Dermis microvascular lymphatic vessel endothelial cell (primary cell): ENCODE data around the gene CACNA2D3. TPM values are rescaled to one million over a fixed set of nuclear protein-coding genes. Genes with fewer than 3 reads are reported as not detected.

Source experiments
- DNase-seq, 2 donors: peaks; one replicate each; pipeline versions ENCODE4 v3.0.0 to v3.0.0-alpha.2; 2010; ENCODE audit warnings: low read depth in 2 of 2
- total RNA-seq: library from RNA; depleted of rRNA; stranded (reverse); fragments of >200 nt; gene quantifications from 2 replicates; pipeline ENCODE4 v1.2.1, GENCODE V29; 2014

The CACNA2D3 gene
- total RNA-seq, 1 donor from 2014 or later, result not detected

DNA sequence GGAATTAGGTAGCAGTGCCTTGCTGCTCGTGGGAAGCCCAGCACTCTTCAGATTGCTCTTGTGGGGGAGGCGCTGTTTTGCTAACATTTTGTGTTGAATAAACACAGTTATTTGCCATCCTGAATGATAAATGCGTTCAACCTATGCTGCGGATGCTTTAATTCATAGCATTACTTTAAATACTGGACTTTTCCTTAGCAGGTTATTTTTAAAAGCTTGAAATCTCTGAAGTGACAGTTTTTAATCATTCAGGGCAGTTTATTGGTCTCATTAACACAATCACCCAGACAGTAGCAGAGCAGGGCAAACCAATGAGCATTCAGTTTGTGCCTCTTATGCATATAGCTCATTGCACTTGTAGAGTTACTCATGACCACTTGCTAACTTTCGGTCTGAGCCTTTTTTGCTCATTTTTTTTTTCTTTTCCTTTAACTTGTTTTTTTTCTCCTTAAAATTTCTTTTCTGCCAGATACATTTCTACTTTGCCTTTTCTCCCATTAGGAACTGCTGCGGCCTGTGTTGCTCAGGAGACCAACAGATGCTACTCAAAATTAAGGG, 5.2 kb downstream of the CACNA2D3 start:
- DNase-seq, result no peak

DNA sequence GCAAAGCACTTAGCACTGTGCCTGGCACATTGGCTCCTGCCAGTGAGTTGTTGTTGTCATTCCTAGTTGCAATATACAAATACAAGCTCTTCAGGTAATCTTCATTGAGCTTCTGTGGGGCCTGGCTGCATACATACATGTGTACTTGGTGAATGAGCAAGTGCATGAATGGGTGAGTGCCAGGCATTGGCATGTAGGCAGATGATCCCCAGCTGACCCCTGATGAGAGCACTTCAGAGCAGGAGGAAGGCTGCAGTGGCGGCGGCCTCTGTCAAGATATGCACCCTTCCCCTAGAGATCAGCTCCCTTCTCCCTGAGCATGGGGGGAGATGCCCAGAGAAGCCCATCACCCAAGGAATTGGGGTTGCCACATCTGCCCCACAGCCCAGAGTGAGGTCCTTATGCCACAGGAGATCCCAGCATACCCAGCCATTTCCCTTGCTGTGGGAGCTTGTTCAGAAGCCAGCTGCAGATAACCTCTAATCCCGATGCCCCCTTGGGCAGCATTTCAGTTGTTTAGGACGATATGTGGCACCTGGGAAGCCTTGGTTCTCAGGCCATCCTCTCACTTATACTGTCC, 8.8 kb downstream of the CACNA2D3 start:
- DNase-seq, result no peak

DNA sequence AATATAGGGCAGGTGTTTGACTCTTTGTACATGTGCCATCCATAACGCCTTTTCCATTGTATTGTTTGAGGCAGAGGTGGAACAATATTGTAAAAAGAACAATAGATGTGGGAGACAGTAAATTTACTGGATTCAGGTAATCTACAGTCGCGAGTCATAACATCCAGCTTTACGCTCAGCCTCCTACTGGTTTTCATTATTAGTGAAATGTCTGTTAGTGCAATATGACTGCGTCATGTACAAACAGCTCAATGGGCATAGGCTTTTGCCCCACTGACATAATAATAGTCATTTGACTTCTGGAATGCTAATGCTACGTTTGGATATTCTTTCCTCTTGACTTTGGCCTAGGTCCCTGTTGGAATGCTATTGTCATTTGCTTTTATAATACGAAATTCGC, 9.5 kb downstream of the CACNA2D3 start:
- no peak for DNase-seq

DNA sequence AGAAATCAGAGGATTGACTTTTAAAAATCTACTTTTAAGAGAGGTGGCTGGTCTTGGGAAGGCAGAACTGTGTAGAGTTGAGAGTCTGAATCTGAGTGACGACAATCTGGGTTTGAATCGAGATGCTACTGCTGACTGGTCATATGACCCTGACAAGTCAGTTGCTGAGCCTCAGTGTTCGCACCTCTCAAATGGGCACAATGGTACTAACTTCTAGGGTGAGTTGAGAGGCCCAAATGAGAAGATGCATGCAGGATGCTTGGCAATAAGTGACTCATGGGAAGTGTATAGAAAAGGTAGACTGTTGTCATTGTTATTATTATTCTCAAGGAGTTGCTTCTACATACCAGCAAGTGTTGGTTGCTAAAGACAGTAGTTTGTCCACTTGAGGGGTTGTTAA, 10.3 kb downstream of the CACNA2D3 start:
- no peak for DNase-seq

DNA sequence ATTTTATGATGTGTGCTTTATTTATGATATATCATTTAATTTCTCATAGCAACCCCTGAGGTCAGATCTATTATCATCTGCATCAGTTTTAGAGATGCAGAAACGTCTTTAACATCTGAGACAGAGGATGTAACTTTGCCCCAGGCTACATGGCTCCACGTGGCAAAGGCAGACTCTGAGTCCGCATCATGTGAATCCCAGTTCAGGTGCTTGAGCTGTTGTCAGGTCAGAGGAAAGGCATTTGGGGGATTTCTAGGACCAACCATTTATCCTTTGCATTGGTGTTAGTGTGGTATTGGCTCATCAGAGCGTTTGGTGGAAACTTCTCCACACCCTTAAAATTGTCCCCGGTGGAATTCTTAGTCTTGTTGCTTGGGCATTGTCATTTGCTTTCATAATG, 10.8 kb downstream of the CACNA2D3 start:
- DNase-seq, result no peak

DNA sequence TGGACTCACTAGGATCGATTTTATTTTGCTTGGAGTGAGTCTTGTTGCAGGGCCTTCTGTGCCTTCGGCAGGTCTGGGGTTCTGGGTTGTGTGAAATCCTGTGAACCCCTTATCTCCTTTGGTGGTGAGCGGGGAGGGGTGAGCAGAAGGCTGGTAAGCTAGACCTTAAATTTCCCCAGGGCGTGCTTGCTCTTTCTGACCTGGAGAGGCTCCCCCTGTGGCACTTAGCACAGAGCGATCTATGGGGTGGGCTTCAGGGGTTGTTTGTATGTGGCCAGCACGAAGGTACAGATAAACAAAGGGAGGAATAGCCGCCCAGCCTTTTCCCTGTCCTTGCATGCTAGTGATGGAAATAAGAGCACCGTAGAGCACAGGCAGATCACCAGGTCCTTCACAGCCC, 11.8 kb downstream of the CACNA2D3 start:
- no peak for DNase-seq

DNA sequence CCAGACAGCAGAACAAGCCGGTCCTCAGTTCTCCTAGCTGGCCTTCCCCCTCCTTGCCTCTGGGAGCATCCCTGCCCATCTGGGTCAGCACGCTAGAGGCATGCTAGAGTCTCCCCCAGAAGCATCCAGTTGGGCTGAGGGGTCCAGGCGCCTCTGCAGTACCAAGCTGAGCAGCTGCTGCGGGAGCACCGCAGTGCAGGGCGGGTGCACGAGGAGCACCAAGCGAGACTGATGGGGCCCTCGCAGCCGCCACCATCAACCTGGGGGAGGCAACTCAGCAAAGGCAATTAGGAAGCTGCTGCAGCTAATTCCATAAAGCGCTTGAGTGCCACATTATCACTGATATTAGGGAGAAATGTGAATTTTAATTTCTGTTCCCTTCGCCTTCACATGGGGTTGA, 12.4 kb downstream of the CACNA2D3 start:
- no peak for DNase-seq

DNA sequence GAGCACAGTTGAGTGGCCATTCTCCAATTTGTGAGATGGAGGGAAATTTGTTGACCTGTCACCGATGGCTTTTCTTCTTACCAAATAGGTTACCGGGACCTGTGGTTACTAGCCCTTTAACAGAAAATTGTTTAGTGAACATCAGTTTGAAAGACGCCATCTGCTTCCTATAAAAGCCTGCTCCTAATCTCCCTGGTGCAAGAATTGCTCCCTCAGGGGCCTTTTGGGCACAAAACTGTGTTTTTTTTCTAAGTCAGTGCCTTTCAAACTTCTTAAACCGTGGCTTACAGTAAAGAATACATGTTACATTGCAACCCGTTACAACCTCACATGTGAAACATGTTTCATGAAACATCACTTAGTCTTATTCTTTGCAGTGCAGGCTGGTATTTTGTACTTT, 15.0 kb downstream of the CACNA2D3 start:
- DNase-seq, result no peak

DNA sequence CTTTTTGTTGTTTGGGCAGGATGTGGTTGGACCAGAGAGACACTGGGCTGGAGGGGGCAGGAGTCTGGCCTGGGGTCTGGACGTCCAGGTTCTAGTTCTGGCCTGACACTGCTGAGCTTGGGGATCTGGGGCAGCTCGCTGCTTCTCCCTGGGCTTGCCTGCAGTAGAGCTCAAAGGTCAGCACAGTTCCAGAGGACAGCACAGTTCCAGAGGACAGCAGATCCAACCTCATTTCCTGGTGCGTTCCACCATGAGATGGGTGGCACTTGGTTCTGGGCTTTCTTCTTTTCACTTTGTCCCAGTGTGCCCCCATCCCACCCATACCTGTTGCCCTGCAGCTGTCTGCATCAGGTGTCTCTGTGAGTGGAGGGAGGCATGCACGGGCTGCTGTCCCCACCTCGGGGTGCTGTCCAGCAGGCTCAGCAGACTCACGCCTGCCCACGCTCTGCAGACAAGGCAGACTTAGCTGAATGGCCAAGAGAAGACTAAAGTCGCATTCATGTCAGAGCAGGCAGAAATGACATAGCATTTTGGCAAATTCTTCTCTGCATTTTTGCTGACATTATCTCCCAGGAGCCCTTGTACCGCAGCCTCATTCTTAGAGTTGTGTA, 16.7 kb downstream of the CACNA2D3 start:
- no peak for DNase-seq

DNA sequence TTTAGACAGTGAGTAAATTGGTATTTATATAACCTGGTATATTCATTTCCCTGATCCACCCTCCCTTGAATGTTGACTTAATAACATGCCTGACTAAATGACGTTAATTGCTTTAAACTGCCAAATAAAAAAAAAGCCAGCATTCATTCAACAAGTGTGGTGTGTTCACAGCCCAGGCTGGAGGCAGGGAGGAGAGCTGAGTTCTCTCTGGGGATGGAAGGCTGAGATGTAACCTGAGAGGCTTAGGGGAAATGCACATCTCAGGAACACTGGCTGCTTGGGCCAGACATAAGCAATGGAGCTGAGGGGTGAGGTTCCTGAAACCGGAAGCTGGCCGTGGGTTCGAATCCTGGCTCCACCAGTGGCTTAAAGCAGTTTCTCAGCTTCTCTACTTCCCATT, 17.3 kb downstream of the CACNA2D3 start:
- DNase-seq, result no peak

DNA sequence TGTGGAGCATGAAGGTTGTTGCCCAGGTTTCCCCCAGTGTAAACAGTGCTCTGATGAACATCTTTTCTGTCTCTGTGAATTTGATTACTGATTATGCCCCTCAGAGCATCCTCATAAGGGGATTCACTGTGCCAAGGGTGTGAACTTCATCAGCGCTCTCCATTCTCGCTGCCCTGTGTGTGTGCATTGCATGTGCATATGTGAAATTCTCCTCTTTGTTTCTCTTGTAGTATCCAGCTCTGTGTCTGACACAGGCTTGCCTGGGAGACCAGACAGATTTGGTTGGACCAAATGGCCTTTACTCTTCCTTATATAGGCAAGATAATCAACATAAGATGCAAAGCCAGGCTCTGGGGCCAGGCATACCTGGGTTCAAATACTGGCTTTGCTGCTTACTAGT, 21.9 kb downstream of the CACNA2D3 start:
- no peak for DNase-seq

DNA sequence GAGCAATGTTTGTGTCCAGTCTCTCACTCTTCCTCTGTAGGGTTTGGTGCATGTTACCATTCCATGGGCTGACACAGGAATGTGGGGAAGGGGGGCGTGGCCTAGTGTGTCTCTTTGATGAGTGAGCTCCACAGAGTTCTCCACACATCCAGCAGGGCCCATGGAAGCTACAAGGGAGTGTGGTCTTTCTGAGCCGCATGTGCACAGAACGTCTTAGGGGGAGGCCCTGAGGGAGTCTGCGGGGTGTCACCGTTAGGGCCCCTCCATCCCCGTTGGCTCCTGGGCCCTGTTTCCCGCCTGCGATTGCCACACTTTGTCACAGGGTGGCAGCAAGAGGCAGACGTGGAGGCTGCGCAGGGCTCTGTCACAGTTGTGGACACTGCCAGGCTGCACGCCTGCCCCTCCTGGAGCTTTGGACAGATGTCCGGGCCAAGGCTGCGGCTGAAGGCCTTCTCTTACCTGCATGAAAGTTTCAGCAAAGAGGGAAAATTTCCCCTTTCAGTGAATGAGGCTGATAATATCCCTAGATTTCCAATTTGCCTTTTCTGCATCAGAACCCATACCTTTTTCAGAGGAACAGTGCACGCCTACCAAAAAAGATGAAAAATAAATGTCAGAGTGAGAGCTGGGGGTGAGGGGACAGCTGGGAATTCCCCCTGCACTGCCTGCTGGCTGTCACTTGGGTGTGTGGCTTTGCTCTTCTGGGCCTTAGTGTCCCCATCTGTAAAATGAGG, 24.3 kb downstream of the CACNA2D3 start:
- no peak for DNase-seq

DNA sequence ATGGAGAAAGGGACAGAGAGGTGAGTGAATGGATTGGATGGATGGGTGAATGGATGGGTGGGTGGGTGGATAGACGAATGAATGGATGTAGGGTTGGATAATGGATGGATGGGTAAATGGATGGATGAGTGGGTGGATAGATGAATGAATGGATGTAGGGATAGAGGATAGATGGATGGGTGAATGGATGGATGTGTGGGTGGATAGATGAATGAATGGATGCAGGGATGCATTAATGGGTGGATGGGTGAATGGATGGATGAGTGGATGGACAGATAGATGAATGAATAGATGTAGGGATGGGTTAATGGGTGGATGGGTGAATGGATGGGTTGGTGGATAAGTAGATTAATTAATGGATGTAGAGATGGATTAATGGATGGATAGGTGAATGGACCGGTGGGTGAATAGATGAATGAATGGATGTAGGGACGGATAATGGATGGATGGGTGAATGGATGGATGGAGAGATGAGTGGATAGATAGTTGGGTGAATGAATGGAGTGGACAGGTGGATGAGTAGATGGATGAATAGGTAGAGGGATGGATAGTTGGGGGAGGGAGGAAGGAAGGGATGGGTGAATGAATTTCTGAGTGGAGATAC, 28.6 kb downstream of the CACNA2D3 start:
- DNase-seq, result no peak

DNA sequence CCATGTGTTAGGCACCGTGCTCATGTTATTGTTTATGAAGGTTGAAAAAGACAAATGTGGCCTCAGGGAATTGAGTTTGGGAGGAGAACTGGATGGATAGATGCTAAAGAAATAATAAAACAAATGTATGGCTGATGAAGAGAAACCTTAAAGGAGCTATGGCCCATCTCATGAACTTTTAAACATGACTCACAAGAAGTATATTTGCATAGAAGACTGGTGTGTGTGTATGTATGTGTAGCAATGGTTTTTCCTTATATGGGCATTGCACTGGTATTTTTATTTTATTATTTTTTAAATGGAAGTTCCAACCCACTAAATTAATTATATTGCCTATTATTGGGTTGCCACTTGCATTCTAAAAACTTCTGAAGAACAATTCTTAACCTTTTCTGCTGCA, 31.1 kb downstream of the CACNA2D3 start:
- no peak for DNase-seq

DNA sequence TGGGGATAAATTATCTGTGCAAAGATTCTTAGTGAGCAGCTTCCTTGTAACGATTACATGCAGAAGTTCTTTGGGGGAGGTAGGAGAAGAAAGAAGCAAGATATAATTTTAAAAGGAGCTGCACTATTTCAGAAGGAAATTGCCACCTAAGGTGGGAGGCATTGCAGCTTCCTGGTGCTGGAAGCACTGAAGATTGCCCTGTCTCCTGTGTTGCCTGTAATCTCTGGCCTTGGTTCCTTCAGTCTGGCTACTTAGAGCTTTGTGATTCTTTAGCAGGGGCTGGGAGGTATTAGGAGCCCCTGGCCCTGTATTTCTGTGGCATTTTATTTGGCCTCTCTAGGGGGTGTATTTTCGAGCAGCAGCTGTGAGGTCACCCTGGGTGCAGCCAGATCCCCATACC, 35.5 kb downstream of the CACNA2D3 start:
- no peak for DNase-seq

DNA sequence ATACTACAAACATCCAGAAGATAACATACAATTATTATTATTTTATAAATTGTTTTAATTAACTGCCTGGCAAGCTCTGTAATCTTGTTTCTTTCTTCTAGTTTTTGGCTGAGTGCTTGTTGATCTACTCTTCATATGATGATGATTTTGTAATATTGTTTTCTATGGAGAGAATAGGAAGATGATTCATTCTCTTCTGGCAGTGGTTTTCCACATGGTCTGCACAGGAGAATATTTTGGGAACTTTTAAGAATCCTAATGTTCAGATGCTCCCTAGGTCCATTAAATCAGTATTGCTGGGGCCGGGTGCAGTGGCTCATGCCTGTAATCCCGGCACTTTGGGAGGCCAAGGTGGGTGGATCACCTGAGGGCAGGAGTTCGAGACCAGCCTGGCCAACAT, 37.6 kb downstream of the CACNA2D3 start:
- no peak for DNase-seq

DNA sequence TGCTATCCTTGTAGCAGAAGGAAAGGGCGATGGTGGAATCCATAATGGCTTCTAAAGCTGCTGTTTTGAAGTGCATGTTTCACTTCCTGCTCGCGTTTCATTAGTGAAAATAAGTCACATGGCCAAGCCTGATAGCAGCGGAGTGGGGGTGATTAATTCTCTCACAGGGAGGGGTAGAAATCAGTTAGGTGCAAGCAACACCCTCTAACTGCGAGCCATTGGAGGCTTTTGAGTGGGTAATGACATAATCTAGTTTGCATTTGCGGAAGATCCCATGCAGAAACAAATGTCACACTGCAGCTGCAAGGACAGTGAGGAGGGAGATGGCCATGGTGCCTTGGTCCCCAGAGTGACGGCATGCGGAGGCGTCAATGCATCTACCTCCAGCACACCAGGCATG, 41.1 kb downstream of the CACNA2D3 start:
- DNase-seq, result no peak

DNA sequence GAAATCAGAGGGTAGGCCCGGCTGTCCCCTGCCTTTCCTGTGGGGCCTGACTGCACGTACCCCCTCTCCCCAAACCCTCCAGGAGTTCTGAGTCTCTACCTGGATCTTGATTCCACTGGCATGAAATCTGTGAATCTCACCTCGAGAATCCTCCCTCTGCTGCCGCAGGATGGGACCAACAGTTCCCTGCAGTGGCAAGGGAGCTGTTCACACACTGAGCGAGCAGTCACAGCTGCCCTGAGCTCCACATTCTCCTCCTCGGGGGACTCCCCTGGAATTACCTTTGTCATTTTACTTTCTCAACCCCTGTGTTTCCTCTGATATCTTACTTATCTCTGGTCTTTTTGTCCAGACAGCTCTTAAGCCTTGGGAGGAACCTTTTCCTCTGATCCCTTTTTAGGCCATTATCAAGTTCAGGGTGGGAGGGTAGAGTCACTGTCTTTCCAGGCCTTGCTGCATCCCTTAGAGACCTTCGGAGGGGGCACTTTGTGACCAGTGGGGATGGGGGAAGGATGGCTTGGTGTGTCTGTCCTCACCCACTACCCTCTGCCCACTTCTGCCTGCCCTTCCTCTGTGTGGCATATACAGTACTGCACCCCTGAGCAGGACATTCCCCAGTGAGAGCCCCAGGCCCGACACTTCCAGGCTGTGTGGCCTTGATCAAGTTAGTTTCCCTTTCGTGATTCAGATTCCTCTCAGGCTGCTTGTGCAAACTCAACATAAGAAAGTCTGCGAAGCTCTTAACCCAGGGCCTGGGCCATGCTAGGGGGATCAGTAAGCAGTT, 42.0 kb downstream of the CACNA2D3 start:
- no peak for DNase-seq

DNA sequence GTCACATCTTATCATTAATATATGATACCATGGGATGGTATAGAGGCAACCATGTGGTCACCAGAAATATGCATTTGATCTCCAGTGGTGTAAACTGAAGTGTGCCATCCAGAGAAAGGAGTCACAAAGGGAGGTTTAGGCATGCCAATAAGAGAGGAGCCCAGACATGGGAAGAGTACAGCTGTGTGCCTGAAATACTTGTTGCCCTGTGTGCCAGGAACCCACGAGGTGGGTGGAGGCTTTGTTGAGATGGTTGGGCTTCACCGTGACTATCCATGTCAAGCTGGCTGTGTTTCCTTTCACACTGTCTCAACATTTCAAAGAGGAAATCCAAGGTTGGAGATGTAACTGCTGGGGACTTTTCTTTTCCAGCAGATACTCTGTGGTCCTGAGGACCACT, 43.5 kb downstream of the CACNA2D3 start:
- no peak for DNase-seq

DNA sequence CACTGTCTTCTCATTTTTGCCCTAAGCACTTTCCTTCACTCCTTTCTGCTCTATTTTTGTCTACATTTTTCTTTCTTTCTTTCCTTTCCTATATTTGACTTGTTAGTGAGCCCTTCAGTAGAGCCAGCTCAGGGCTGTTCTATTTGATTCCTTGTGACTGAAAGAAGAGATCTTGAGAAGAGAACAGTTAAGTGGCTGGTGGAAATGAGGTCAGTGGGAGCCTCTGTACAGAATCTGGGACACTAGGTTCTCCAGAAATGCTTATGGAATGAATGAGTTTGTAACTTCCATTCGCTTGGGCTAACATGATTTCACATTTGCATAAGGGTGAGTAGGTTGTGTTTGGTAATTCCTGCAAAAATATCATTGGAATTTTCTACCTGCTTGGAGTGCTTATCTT, 45.6 kb downstream of the CACNA2D3 start:
- DNase-seq, result no peak

DNA sequence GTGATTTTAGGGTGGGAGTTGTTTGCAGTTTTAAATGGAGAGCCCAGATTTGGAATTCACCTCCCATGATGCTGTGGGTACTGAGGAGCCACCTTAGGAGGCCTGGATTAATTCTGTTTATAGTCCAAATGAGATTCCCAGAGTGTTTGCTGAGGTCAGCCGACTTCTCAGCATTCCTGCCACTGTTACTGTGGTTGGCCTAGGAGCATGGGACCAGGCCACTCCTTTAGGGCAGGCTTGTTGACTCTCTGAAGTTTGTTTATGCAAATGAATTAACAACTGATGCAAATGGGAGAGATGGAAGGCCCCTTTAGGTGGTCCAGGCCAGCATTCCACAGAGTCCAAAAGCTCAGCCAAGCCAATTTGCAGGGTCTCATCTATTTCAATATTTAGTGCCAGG, 46.1 kb downstream of the CACNA2D3 start:
- DNase-seq, result no peak

DNA sequence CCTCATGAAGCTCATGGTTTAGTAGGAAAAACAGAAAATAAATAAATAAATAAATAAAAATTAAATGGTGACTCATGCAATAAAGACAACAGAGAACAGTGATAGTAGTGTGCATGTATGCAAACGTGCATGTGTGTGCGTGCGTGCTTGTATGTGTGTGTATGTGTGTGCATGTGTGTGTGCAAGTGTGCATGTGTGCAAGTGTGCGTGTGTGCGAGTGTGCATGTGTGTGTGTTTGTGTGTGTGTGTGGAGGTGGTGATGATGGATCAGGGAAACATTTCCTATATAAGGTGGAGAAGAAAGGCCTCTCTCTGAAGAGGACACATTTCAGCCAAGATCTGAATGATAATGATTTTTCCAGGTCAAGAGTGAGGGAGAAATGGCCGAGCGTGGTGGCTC, 47.2 kb downstream of the CACNA2D3 start:
- no peak for DNase-seq
